Measurements from ENCODE around the gene GYG1. TPM values are rescaled to one million over a fixed set of nuclear protein-coding genes. Genes with fewer than 3 reads are reported as not detected.

The GYG1 gene
- total RNA-seq, 1 experiment from 2014 or later = 75.2 TPM

DNA sequence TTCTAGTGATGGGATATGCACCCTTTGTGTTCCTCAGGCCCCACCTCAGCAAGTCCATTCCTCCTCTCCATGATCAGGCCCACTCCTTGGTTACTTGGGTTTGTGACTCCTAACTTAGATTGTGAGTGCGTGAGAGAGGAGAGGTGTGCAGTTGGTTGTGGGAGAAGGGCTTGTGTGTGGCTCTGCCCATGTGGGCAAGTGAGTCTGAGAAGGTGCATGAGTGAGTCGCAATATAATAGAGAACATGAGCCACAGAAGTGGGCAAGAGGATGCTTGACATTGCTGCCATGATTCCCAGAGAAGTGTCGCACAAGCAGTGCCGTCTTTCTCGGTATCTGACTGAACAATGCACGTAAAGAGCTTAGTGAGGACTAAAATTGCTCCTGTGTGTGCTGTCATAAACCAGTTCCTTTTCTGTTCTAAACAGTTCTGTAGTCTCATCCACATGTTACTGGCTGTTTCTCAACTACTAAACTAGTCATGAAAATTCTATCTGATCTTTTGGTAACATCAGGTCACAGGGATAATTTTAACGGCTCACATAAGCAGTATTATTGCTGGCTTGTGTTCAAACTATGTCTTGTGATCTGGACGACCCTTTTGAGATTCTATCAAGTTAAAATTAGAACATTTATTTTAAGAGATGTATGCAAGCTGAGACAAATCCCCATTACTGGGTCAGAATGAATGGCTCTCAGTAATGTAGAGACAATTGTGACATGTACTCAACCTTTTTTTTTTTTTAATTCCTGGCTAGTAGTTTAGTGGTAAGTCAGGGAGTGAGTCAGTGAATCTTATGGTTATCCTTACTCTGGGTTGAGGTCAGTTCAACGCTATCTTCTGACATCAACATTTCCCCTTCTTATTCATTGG, 25.6 kb downstream of the GYG1 start:
- no peaks in the 10 kb centered on the region for H3K4me1 ChIP-seq (ENCODE audit: control insufficient read depth, insufficient read depth, low read length)
- ChIA-PET CTCF (no interaction called here), POLR2A (no interaction called here)
- no peaks in the 10 kb centered on the region for H3K9me3 ChIP-seq (ENCODE audit: control insufficient read depth, insufficient read depth, low read depth, low read length)
- H3K27me3 ChIP-seq (ENCODE audit: control insufficient read depth, insufficient read depth, low read length) = no peaks in the 10 kb centered on the region
- intact Hi-C loops (cut with micrococcal nuclease; ENCODE audit: unreplicated experiment) = no loop called here
- DNase-seq (ENCODE audit: low read depth, low spot score) (peak; percentile 13), ATAC-seq (peak; percentile 25; the same call in 1 of the 2 replicates)
- no peak overlapping the region for H3K4me3 ChIP-seq (ENCODE audit: low read depth in 2 of 2, low read length in 2 of 2)
- no TSS peak for BruUV-seq (replicated peaks)
- H3K27ac ChIP-seq (ENCODE audit: low read length) = no peak overlapping the region
- in situ Hi-C loops (cut with HindIII; ENCODE audit: low pct_unique_long_range_greater_than_20kb, low sequenced_read_pairs) = no loop called here
- peaks cover 9% of the 10 kb centered on the region for H3K36me3 ChIP-seq (ENCODE audit: control insufficient read depth, insufficient read depth, low read length)
- TF ChIP-seq, protein P1, sequence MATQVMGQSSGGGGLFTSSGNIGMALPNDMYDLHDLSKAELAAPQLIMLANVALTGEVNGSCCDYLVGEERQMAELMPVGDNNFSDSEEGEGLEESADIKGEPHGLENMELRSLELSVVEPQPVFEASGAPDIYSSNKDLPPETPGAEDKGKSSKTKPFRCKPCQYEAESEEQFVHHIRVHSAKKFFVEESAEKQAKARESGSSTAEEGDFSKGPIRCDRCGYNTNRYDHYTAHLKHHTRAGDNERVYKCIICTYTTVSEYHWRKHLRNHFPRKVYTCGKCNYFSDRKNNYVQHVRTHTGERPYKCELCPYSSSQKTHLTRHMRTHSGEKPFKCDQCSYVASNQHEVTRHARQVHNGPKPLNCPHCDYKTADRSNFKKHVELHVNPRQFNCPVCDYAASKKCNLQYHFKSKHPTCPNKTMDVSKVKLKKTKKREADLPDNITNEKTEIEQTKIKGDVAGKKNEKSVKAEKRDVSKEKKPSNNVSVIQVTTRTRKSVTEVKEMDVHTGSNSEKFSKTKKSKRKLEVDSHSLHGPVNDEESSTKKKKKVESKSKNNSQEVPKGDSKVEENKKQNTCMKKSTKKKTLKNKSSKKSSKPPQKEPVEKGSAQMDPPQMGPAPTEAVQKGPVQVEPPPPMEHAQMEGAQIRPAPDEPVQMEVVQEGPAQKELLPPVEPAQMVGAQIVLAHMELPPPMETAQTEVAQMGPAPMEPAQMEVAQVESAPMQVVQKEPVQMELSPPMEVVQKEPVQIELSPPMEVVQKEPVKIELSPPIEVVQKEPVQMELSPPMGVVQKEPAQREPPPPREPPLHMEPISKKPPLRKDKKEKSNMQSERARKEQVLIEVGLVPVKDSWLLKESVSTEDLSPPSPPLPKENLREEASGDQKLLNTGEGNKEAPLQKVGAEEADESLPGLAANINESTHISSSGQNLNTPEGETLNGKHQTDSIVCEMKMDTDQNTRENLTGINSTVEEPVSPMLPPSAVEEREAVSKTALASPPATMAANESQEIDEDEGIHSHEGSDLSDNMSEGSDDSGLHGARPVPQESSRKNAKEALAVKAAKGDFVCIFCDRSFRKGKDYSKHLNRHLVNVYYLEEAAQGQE (IDR thresholded peaks at IDR 0.05; ENCODE audit: insufficient read depth in 1 of 2, low read depth in 2 of 2, low read length in 1 of 2) = no peak
- TF ChIP-seq TCF7L2 (IDR thresholded peaks at IDR 0.05; ENCODE audit: low read depth, low read length) = no peak
- TF ChIP-seq, protein P2, sequence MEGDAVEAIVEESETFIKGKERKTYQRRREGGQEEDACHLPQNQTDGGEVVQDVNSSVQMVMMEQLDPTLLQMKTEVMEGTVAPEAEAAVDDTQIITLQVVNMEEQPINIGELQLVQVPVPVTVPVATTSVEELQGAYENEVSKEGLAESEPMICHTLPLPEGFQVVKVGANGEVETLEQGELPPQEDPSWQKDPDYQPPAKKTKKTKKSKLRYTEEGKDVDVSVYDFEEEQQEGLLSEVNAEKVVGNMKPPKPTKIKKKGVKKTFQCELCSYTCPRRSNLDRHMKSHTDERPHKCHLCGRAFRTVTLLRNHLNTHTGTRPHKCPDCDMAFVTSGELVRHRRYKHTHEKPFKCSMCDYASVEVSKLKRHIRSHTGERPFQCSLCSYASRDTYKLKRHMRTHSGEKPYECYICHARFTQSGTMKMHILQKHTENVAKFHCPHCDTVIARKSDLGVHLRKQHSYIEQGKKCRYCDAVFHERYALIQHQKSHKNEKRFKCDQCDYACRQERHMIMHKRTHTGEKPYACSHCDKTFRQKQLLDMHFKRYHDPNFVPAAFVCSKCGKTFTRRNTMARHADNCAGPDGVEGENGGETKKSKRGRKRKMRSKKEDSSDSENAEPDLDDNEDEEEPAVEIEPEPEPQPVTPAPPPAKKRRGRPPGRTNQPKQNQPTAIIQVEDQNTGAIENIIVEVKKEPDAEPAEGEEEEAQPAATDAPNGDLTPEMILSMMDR (IDR thresholded peaks at IDR 0.05) = no peak
- no peak for TF ChIP-seq SIN3A (IDR thresholded peaks at IDR 0.05; ENCODE audit: borderline replicate concordance, insufficient read depth, low read depth, low read length)
- TF ChIP-seq POLR2AphosphoS5 (IDR thresholded peaks at IDR 0.05; ENCODE audit: low read depth, low read length) = no peak

DNA sequence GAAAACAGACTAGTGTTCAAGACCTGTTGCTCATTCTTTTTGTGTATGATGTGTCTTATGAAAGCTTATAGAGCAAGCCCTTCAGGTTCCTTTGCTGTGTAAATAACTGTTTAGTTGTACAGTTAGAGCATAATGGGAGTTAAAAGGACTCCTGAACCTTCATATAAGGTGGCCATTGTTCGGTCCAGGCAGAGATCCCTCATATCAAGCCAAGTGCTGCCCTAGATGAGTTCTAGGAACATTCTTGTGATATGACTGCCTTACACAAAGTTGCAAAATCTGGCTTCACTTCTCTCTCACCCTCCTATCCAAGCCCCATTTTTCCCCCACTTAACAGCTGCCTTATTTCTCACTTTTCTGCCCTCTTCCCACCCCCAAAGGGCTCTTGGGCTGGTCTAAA, 26.9 kb downstream of the GYG1 start:
- no peak for DNase-seq (ENCODE audit: low read depth, low spot score)
- no TSS peak for BruUV-seq (replicated peaks)
- in situ Hi-C loops (cut with HindIII; ENCODE audit: low pct_unique_long_range_greater_than_20kb, low sequenced_read_pairs) (no loop called here), intact Hi-C loops (cut with micrococcal nuclease; ENCODE audit: unreplicated experiment) (no loop called here)
- Histone ChIP-seq H3K9me3 (ENCODE audit: control insufficient read depth, insufficient read depth, low read depth, low read length) (no peaks in the 10 kb centered on the region), H3K4me1 (ENCODE audit: control insufficient read depth, insufficient read depth, low read length) (no peaks in the 10 kb centered on the region), H3K27me3 (ENCODE audit: control insufficient read depth, insufficient read depth, low read length) (no peaks in the 10 kb centered on the region), H3K36me3 (ENCODE audit: control insufficient read depth, insufficient read depth, low read length) (peaks cover 11% of the 10 kb centered on the region), H3K4me3 (ENCODE audit: low read depth in 2 of 2, low read length in 2 of 2) (no peak overlapping the region), H3K27ac (ENCODE audit: low read length) (no peak overlapping the region)
- ChIA-PET CTCF (no interaction called here), POLR2A (interaction anchor here (0.6 kb wide), 1 partner anchor 50 kb away, joined by 8 read pairs; no protein-coding TSS in a partner anchor)
- TF ChIP-seq SIN3A (IDR thresholded peaks at IDR 0.05; ENCODE audit: borderline replicate concordance, insufficient read depth, low read depth, low read length) = no peak
- TF ChIP-seq, protein P1 (IDR thresholded peaks at IDR 0.05; ENCODE audit: insufficient read depth in 1 of 2, low read depth in 2 of 2, low read length in 1 of 2) = no peak
- TF ChIP-seq TCF7L2 (IDR thresholded peaks at IDR 0.05; ENCODE audit: low read depth, low read length) = no peak
- TF ChIP-seq POLR2AphosphoS5 (IDR thresholded peaks at IDR 0.05; ENCODE audit: low read depth, low read length) = no peak
- TF ChIP-seq, protein P2 (IDR thresholded peaks at IDR 0.05) = no peak
- no peak for ATAC-seq

Measured in Panc1 (cell line).